HepG2 (cell line): ENCODE data around the gene SLCO3A1. TPM values are rescaled to one million over a fixed set of nuclear protein-coding genes. Genes with fewer than 3 reads are reported as not detected.

Source experiments
- ATAC-seq: fragments of 200-7000 bp; cut with Tn5 transposase; 3 replicates; pipeline ENCODE4 v1.9.1; 2020; ENCODE audit warnings: mild to moderate bottlenecking, moderate library complexity
- BruUV-seq: library from RNA; stranded (reverse); fragments of 400-500 nt; replicated peaks from 2 replicates; lab custom pipeline; 2021; lab: Mats Ljungman, UMichigan
- CTCF ChIA-PET: fragments of 300-600 bp; formaldehyde crosslinking; extraction: SDS; loops from one replicate; lab custom pipeline; 2021; ENCODE audit warnings: low total read pairs, inconsistent platforms, low intra/inter-chr PET ratio; lab: Yijun Ruan, JAX
- POLR2A ChIA-PET: fragments of 350-600 bp; sonication (Branson Sonifier 250); formaldehyde crosslinking; loops from one replicate; lab custom pipeline; 2020; ENCODE audit warnings: antibody characterized with exemption, inconsistent platforms; lab: Yijun Ruan, JAX
- DNase-seq: peaks from one replicate; pipeline ENCODE4 v3.0.0-alpha.2; 2015; ENCODE audit warnings: low spot score
- FAIRE-seq: peaks from 3 replicates; lab custom pipeline; 2011; peaks lifted over from hg19 to GRCh38; lab: Jason Lieb, UNC
- H2AFZ ChIP-seq: one replicate; pipeline ENCODE4 v1.6.1; 2011; ENCODE audit warnings: low read length, inconsistent platforms
- H3K27ac ChIP-seq: fragments of 300-600 bp; 3 replicates; pipeline ENCODE4 v1.8.0; 2011; ENCODE audit warnings: mixed run types, mild to moderate bottlenecking, mixed read lengths, low read length, inconsistent platforms; ENCODE audit not compliant: insufficient read depth; ENCODE audit errors: extremely low read length
- H3K27me3 ChIP-seq, 2 experiments: fragments of 200-600 bp in 1 of 2; 2 replicates in 1 of 2; 3 replicates in 1 of 2; pipeline versions ENCODE4 v1.6.0 to v1.8.0; 2011; ENCODE audit warnings: low read length in 2 of 2, mild to moderate bottlenecking in 2 of 2, moderate library complexity in 2 of 2, inconsistent platforms in 1 of 2; ENCODE audit not compliant: insufficient read depth in 2 of 2, control insufficient read depth in 1 of 2
- H3K36me3 ChIP-seq, 2 experiments: fragments of 200-600 bp in 1 of 2; replicated peaks in 1 of 2; 2 replicates in 1 of 2; 3 replicates in 1 of 2; pipeline versions ENCODE4 v1.5.1 to v1.8.0; 2011; ENCODE audit warnings: low read length in 2 of 2, inconsistent platforms in 1 of 2; ENCODE audit not compliant: insufficient read depth in 2 of 2, control insufficient read depth in 1 of 2
- H3K4me1 ChIP-seq: 2 replicates; pipeline ENCODE4 v1.5.1; 2012; ENCODE audit warnings: low read length, inconsistent platforms; ENCODE audit not compliant: insufficient read depth
- H3K4me2 ChIP-seq: 2 replicates; pipeline ENCODE4 v1.6.0; 2011; ENCODE audit warnings: low read depth, low read length, inconsistent platforms
- H3K4me3 ChIP-seq, 3 experiments: fragments of 200-600 bp in 1 of 3; sonication (generic), shearing (Covaris generic) in 1 of 3; replicated peaks in 1 of 3; 2 replicates each; pipeline ENCODE4 v1.5.1; 2011 to 2016; ENCODE audit warnings: low read length in 3 of 3, inconsistent platforms in 2 of 3, low read depth in 2 of 3, mild to moderate bottlenecking in 2 of 3, control low read depth in 1 of 3, mixed read lengths in 1 of 3; ENCODE audit not compliant: insufficient read depth in 1 of 3
- H3K79me2 ChIP-seq: one replicate; pipeline ENCODE4 v1.6.1; 2011; ENCODE audit warnings: low read length, inconsistent platforms; ENCODE audit not compliant: insufficient read depth
- H3K9ac ChIP-seq: 2 replicates; pipeline ENCODE4 v1.6.0; 2011; ENCODE audit warnings: mild to moderate bottlenecking, low read depth, low read length, inconsistent platforms; ENCODE audit not compliant: insufficient read depth
- H3K9me3 ChIP-seq: 2 replicates; pipeline ENCODE4 v1.5.1; 2012; ENCODE audit warnings: mild to moderate bottlenecking, low read length
- H4K20me1 ChIP-seq: 2 replicates; pipeline ENCODE4 v1.6.0; 2011; ENCODE audit warnings: inconsistent platforms, mild to moderate bottlenecking, low read length, moderate library complexity; ENCODE audit not compliant: insufficient read depth
- BATF2 ChIP-seq: sonication (generic); formaldehyde crosslinking; IDR thresholded peaks from 2 replicates; pipeline ENCODE4 v1.8.0; 2022; ENCODE audit warnings: mild to moderate bottlenecking, missing genetic modification reagents, moderate library complexity
- CREM ChIP-seq, 2 experiments: sonication (generic) in 1 of 2; formaldehyde crosslinking in 1 of 2; IDR thresholded peaks; 2 replicates each; pipeline versions ENCODE4 v1.4.0 to v1.6.1; 2016 to 2020; ENCODE audit warnings: antibody characterized with exemption in 1 of 2, mild to moderate bottlenecking in 1 of 2, missing genetic modification reagents in 1 of 2
- HOXA9 ChIP-seq: sonication (generic); formaldehyde crosslinking; IDR thresholded peaks from 2 replicates; pipeline ENCODE4 v1.8.1; 2022; ENCODE audit warnings: missing genetic modification reagents, mild to moderate bottlenecking, moderate library complexity, borderline replicate concordance
- JUN ChIP-seq: sonication (generic); formaldehyde crosslinking; IDR thresholded peaks from 2 replicates; pipeline ENCODE4 v1.4.0; 2020; ENCODE audit warnings: mild to moderate bottlenecking, missing genetic modification reagents
- KDM1A ChIP-seq: IDR thresholded peaks from 2 replicates; pipeline ENCODE4 v1.6.1; 2016; ENCODE audit warnings: missing compliant biosample characterization
- RAD21 ChIP-seq: fragments of 450-650 bp; formaldehyde crosslinking; IDR thresholded peaks from 2 replicates; pipeline ENCODE4 v1.5.0; 2020; ENCODE audit warnings: mild to moderate bottlenecking
- SMARCC2 ChIP-seq: fragments of 450-650 bp; IDR thresholded peaks from 2 replicates; pipeline ENCODE4 v1.6.1; 2017; ENCODE audit warnings: antibody characterized with exemption, mild to moderate bottlenecking
- SNRNP70 ChIP-seq: fragments of 200-400 bp; formaldehyde crosslinking; IDR thresholded peaks from 2 replicates; pipeline ENCODE4 v1.6.1; 2017; ENCODE audit warnings: mild to moderate bottlenecking, low read depth, low read length, moderate library complexity
- TARDBP ChIP-seq: sonication (generic); formaldehyde crosslinking; IDR thresholded peaks from 2 replicates; pipeline ENCODE4 v1.8.0; 2022; ENCODE audit warnings: mild to moderate bottlenecking, missing genetic modification reagents
- TCF12 ChIP-seq, 2 experiments: fragments of 450-650 bp in 1 of 2; sonication (generic) in 1 of 2; formaldehyde crosslinking in 1 of 2; IDR thresholded peaks; 2 replicates each; pipeline versions ENCODE4 v1.6.1 to v1.8.0; 2017 to 2022; ENCODE audit warnings: antibody characterized with exemption in 1 of 2, mild to moderate bottlenecking in 1 of 2, missing genetic modification reagents in 1 of 2, moderate library complexity in 1 of 2
- TEF ChIP-seq: sonication (generic); formaldehyde crosslinking; IDR thresholded peaks from 2 replicates; pipeline ENCODE4 v1.5.0; 2020; ENCODE audit warnings: missing genetic modification reagents
- TFDP1 ChIP-seq: IDR thresholded peaks from 2 replicates; pipeline ENCODE4 v1.6.1; 2016; ENCODE audit warnings: missing compliant biosample characterization, missing genetic modification reagents, borderline replicate concordance
- ZNF230 ChIP-seq: sonication (generic); formaldehyde crosslinking; IDR thresholded peaks from 2 replicates; pipeline ENCODE4 v1.4.0; 2020; ENCODE audit warnings: mild to moderate bottlenecking, missing genetic modification reagents
- ZNF251 ChIP-seq: sonication (generic); formaldehyde crosslinking; IDR thresholded peaks from 2 replicates; pipeline ENCODE4 v1.9.0; 2021; ENCODE audit warnings: mild to moderate bottlenecking, missing genetic modification reagents
- ZNF331 ChIP-seq: sonication (generic); formaldehyde crosslinking; IDR thresholded peaks from 2 replicates; pipeline ENCODE4 v1.4.0; 2020; ENCODE audit warnings: missing genetic modification reagents
- ZNF354B ChIP-seq: sonication (generic); formaldehyde crosslinking; IDR thresholded peaks from 2 replicates; pipeline ENCODE4 v1.8.0; 2022; ENCODE audit warnings: mild to moderate bottlenecking, missing genetic modification reagents
- ZNF569 ChIP-seq: sonication (generic); formaldehyde crosslinking; IDR thresholded peaks from 2 replicates; pipeline ENCODE4 v1.5.0; 2020; ENCODE audit warnings: mild to moderate bottlenecking, missing genetic modification reagents, moderate library complexity, borderline replicate concordance
- ZNF644 ChIP-seq: IDR thresholded peaks from 2 replicates; pipeline ENCODE4 v1.6.1; 2016; ENCODE audit warnings: low read depth
- ZNF670 ChIP-seq: sonication (generic); formaldehyde crosslinking; IDR thresholded peaks from 2 replicates; pipeline ENCODE4 v1.8.0; 2022; ENCODE audit warnings: mild to moderate bottlenecking, missing genetic modification reagents, borderline replicate concordance
- ZNF720 ChIP-seq: sonication (generic); formaldehyde crosslinking; IDR thresholded peaks from 2 replicates; pipeline ENCODE4 v1.4.0; 2020; ENCODE audit warnings: missing genetic modification reagents
- ZSCAN12 ChIP-seq: sonication (generic); formaldehyde crosslinking; IDR thresholded peaks from 2 replicates; pipeline ENCODE4 v1.9.0; 2021; ENCODE audit warnings: mild to moderate bottlenecking, missing genetic modification reagents
- WGBS: methylation state at CpG from one replicate; pipeline ENCODE4 v1.1.6; 2017; ENCODE audit warnings: low lambda C conversion rate; 5-methylcytosine and 5-hydroxymethylcytosine counted together
- in situ Hi-C: cut with HindIII; loops from 2 replicates; pipeline ENCODE4 v1.10.0; 2017; ENCODE audit warnings: low pct_unique_long_range_greater_than_20kb; ENCODE audit not compliant: extremely low pct_ligation_motif_present
- intact Hi-C: fragments of 100-400 bp; cut with micrococcal nuclease; formaldehyde crosslinking; loops from one replicate; pipeline ENCODE4 v1.10.0; 2022; ENCODE audit not compliant: unreplicated experiment
- polyA plus RNA-seq, 8 experiments: library from polyadenylated mRNA; depleted of rRNA in 3 of 8; stranded (reverse) in 7 of 8; unstranded in 1 of 8; fragments of >200 nt; fragmentation: Illumina TruSeq in 4 of 8; extraction: Trizol in 4 of 8; gene quantifications; 2 replicates each; pipeline versions ENCODE4 v1.2.1 to v1.2.3, GENCODE V29; 2011 to 2016; ENCODE audit warnings: low read depth in 4 of 8, missing spikeins in 1 of 8, mixed read lengths in 1 of 8; ENCODE audit not compliant: insufficient read depth in 1 of 8
- total RNA-seq, 5 experiments: library from RNA; depleted of rRNA; stranded (reverse); fragments of >200 nt; fragmentation: Illumina TruSeq; extraction: Trizol; gene quantifications; 2 replicates each; pipeline ENCODE4 v1.2.3, GENCODE V29; 2016; ENCODE audit warnings: low read depth in 1 of 5

The SLCO3A1 gene
- total and polyA plus RNA-seq, 2 of the 13 experiments (the other 11 are each of a cell fraction or from before 2014, with no cell fraction given) = 0.02 TPM; not detected in 1

- ATAC-seq = peak; percentile 88
- no peaks in the 10 kb centered on the region for H3K36me3 ChIP-seq
- intact Hi-C loops (no loop called here), in situ Hi-C loops (loop anchor here (25.0 kb wide), 1 partner anchor 610 kb away; no protein-coding TSS in a partner anchor)
- H3K4me1 ChIP-seq = no peaks in the 10 kb centered on the region
- ChIA-PET CTCF (interaction anchor here (2.7 kb wide), 1 partner anchor 774 kb away, joined by 13 read pairs; no protein-coding TSS in a partner anchor), POLR2A (no interaction called here)
- no peak overlapping the region for H3K4me3 ChIP-seq
- H3K27ac ChIP-seq = no peak overlapping the region
- FAIRE-seq = peak; percentile 67
- no peak overlapping the region for H3K9ac ChIP-seq
- no peaks in the 10 kb centered on the region for H4K20me1 ChIP-seq
- WGBS = 0% methylated on average over 7 of the region's 13 CpGs
- H2AFZ ChIP-seq = no peak overlapping the region
- H3K27me3 ChIP-seq = peaks cover 0 to 12% of the 10 kb centered on the region in 2 experiments; a peak in 3 of 5 replicates
- H3K79me2 ChIP-seq = no peaks in the 10 kb centered on the region
- peak; percentile 44 for DNase-seq
- H3K9me3 ChIP-seq = no peaks in the 10 kb centered on the region
- no TSS peak for BruUV-seq
- no peak overlapping the region for H3K4me2 ChIP-seq
- TF ChIP-seq ZNF251 (CRISPR knock-in tag) = no peak
- TF ChIP-seq ZNF569 (CRISPR knock-in tag) = no peak
- TF ChIP-seq TARDBP (CRISPR knock-in tag) = no peak
- TF ChIP-seq ZNF720 (CRISPR knock-in tag) = no peak
- TF ChIP-seq BATF2 (CRISPR knock-in tag) = no peak
- TF ChIP-seq TCF12 (IDR thresholded peaks at IDR 0.05) = no peak
- TF ChIP-seq TCF12 (CRISPR knock-in tag; IDR thresholded peaks at IDR 0.05) = no peak
- no peak for TF ChIP-seq ZNF230
- TF ChIP-seq TFDP1 (CRISPR knock-in tag) = peak; percentile 90
- TF ChIP-seq SMARCC2 = no peak
- no peak for TF ChIP-seq ZNF670 (CRISPR knock-in tag)
- no peak for TF ChIP-seq ZNF644
- TF ChIP-seq ZNF354B (CRISPR knock-in tag) = no peak
- TF ChIP-seq RAD21 (CRISPR knock-in tag) = peak; percentile 64
- TF ChIP-seq HOXA9 (CRISPR knock-in tag) = no peak
- no peak for TF ChIP-seq KDM1A (CRISPR knock-in tag)
- no peak for TF ChIP-seq ZNF331
- TF ChIP-seq ZSCAN12 (CRISPR knock-in tag) = no peak
- TF ChIP-seq JUN = no peak
- no peak for TF ChIP-seq SNRNP70
- TF ChIP-seq TEF (CRISPR knock-in tag) = no peak
- TF ChIP-seq CREM (IDR thresholded peaks at IDR 0.05) = no peak
- TF ChIP-seq CREM (CRISPR knock-in tag; IDR thresholded peaks at IDR 0.05) = no peak
Measured at GRCh38 chr15:92077353-92078085, 224.0 kb downstream of the SLCO3A1 start.
